ENCODE data around the gene LYZL4.

DNA sequence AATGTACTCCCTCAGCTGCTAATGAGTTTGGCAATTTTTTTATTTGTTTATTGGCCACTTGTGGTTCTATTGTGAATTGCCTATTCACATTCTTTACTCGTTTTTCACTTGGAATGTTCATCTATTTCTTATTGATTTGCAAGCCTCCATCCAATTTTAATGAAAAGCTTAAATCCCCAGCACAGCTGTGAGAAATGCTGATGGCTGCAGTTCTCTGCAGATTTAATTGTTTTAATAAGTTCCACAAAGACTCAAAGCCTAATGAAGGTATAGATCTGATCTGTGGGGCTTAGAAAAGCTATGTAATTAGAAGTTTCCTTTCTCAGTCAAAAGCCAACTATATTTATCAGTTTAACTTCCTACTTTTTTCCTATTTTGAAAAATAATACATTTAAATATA is 41.5 kb downstream of the LYZL4 start:
- TF ChIP-seq, protein P1, sequence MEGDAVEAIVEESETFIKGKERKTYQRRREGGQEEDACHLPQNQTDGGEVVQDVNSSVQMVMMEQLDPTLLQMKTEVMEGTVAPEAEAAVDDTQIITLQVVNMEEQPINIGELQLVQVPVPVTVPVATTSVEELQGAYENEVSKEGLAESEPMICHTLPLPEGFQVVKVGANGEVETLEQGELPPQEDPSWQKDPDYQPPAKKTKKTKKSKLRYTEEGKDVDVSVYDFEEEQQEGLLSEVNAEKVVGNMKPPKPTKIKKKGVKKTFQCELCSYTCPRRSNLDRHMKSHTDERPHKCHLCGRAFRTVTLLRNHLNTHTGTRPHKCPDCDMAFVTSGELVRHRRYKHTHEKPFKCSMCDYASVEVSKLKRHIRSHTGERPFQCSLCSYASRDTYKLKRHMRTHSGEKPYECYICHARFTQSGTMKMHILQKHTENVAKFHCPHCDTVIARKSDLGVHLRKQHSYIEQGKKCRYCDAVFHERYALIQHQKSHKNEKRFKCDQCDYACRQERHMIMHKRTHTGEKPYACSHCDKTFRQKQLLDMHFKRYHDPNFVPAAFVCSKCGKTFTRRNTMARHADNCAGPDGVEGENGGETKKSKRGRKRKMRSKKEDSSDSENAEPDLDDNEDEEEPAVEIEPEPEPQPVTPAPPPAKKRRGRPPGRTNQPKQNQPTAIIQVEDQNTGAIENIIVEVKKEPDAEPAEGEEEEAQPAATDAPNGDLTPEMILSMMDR (IDR thresholded peaks at IDR 0.05) = no peak
- no peak for TF ChIP-seq POLR2A (IDR thresholded peaks at IDR 0.05)
